Measurements from ENCODE around the gene SLC13A4.

SLC13A4 gene

DNA sequence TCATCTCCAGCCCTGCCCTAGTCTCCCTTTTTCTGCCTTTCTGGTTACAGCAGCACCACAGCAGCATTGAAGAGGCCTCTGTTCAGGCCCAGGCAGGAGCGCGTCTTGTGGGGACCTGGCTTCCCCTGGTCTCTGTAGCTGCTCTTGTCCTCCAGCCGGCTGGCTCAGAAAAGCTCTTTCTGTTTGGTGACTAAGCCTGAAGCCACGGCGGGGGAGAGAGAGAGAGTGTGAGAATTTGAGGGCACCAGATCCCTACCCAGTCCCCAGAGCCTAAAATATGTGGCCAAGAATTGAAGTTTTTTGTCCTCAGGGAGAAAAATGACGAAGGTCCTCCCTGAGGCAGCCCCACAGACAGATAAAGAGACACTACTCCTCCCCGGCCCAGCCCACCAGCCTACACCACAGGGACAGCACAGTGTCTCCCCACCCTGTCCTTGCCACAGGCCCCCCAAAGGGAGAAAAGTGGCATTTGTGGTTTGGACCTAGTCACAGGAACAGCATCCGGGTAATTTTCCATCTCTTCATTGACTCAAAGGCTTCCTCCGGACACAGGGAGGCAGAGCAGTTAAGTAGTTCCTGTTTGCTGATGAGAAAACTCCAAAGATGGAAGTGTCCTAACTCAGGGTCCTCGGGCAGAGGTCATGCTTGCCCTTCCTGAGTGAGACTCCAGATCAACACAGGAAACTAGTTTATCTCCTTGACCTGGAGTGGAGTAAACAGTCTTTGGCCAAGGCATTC, 33.9 kb upstream of the SLC13A4 start:
- no peak overlapping the region for H3K4me3 ChIP-seq (ENCODE audit: low read depth, low read length)
- DNase-seq (ENCODE audit: low read depth): no peak
- no peak for TF ChIP-seq CTCF (IDR thresholded peaks at IDR 0.05; ENCODE audit: insufficient read depth, low read depth, low read length, missing control alignments)

DNA sequence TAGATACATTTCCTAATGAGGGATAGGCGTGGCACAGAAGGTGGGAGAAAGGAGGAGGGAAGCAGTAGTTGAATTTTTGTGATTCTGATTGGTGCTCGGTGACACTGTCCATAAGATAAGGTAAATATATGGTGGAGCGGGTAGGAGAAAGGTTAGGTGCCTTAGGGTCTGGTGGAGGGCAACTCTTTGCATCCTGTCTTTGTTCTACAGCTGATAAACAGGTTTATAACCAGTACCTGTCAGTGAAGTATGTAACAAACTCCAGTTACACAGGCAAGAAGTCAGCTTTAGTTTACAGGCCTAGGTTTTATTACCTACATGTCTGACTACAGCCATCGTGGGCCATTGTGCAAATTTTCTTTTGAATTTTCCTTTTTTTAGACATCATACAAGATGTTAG, 31.5 kb upstream of the SLC13A4 start:
- no peak overlapping the region for H3K4me3 ChIP-seq (ENCODE audit: low read depth, low read length)
- no peak for DNase-seq (ENCODE audit: low read depth)
- no peak for TF ChIP-seq CTCF (IDR thresholded peaks at IDR 0.05; ENCODE audit: insufficient read depth, low read depth, low read length, missing control alignments)

GRCh38 chr7:135758531-135758932, 30.5 kb upstream of the SLC13A4 start:
- no peak for TF ChIP-seq CTCF (IDR thresholded peaks at IDR 0.05; ENCODE audit: insufficient read depth, low read depth, low read length, missing control alignments)
- no peak overlapping the region for H3K4me3 ChIP-seq (ENCODE audit: low read depth, low read length)
- no peak for DNase-seq (ENCODE audit: low read depth)

- no peak for TF ChIP-seq CTCF (IDR thresholded peaks at IDR 0.05; ENCODE audit: insufficient read depth, low read depth, low read length, missing control alignments)
- no peak for DNase-seq (ENCODE audit: low read depth)
- no peak overlapping the region for H3K4me3 ChIP-seq (ENCODE audit: low read depth, low read length)
These were observed 29.9 kb upstream of the SLC13A4 start for GRCh38 chr7:135757719-135758411.

GRCh38 chr7:135756191-135756590, 28.2 kb upstream of the SLC13A4 start:
- no peak for DNase-seq (ENCODE audit: low read depth)
- no peak for TF ChIP-seq CTCF (IDR thresholded peaks at IDR 0.05; ENCODE audit: insufficient read depth, low read depth, low read length, missing control alignments)
- no peak overlapping the region for H3K4me3 ChIP-seq (ENCODE audit: low read depth, low read length)

- TF ChIP-seq CTCF (IDR thresholded peaks at IDR 0.05; ENCODE audit: insufficient read depth, low read depth, low read length, missing control alignments): no peak
- H3K4me3 ChIP-seq (ENCODE audit: low read depth, low read length): no peak overlapping the region
- no peak for DNase-seq (ENCODE audit: low read depth)
These were observed 27.4 kb upstream of the SLC13A4 start for GRCh38 chr7:135755351-135755753.
